HG03342 (cell line): ENCODE data around the gene MAEA.

Experiments used
- ATAC-seq: cut with Tn5 transposase; IDR thresholded peaks from one replicate; pipeline ENCODE4 v1.9.1; 2021; ENCODE audit warnings: mild to moderate bottlenecking, moderate library complexity; ENCODE audit not compliant: unreplicated experiment

MAEA gene

GRCh38 chr4:1376841-1377605 lies 87.3 kb downstream of the MAEA start:
- ATAC-seq: no peak

DNA sequence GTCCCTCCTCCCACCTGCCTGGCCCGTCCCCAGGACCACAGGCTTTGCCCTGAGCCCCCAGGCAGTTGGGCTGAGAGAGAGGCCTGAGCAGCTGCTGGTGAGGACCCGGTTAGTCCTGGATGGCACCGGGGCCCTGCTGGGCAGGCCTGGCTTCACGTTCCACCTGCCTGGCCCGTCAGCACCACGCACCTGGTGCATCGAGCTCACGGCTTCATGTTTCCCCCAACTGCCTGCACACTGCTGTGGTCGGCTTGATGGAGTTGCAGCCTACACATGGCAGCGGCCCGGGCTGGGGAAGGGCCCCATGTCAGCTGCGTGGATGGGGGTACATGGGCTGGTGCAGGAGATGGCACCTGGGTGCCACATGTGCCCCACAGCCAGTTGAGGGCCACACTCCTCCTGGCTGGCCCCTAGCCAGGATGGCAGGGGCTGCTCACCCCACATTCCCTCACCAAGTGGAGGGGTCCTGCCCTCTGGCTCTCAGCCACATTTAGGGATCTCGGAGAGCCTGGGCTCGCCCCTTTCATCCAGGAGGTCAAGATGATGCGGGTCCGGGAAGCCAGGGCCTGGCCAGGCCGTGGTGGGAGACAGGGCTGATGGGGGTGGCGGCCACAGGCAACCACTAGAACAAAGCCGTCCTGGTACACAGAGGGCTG lies 88.0 kb downstream of the MAEA start:
- no peak for ATAC-seq

- ATAC-seq: no peak
Observed at GRCh38 chr4:1378559-1379231, 89.0 kb downstream of the MAEA start.

DNA sequence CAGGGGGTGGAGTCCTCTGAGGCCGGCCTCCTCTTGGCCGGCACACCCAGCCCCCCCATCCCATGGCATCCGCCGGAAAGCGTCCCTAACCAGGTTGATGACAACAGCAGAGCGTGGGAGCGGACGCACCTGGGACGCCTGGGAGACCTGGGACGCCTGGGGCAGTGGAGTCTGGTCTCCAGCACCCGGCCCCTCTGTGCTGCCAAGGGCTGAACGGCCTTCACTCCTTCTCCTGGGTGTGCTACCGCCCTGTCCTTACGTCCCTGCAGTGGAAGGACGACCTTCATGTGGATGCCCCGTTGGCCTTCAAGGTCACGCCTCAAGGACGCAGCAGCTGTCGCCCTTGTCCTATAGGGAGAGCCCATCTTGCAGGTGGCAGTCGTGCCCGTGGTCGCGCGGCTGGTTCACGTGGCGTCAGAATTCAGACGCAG lies 89.7 kb downstream of the MAEA start:
- no peak for ATAC-seq

DNA sequence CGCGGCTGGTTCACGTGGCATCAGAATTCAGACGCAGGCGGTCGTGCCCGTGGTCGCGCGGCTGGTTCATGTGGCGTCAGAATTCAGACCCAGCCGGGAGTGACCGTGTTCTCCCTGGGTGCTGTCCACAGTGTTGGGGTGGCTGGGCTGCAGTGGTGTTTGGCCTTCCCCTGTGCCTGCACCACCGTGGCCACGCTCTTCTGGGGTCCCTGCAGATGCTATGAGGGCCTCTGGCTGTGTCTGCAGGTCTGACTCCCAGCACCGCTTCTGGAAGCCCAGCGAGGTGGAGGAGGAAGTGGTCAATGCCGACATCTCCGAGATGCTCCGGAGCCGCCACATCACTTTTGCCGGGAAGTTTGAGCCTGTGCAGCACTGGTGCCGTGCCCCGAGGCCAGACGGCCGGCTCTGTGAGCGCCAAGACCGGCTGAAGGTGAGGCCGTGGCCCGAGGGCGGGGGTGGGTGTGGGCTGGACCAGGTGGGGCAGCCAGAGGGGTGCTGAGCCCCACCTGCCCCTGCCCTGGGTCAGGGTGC lies 90.2 kb downstream of the MAEA start:
- ATAC-seq: no peak

DNA sequence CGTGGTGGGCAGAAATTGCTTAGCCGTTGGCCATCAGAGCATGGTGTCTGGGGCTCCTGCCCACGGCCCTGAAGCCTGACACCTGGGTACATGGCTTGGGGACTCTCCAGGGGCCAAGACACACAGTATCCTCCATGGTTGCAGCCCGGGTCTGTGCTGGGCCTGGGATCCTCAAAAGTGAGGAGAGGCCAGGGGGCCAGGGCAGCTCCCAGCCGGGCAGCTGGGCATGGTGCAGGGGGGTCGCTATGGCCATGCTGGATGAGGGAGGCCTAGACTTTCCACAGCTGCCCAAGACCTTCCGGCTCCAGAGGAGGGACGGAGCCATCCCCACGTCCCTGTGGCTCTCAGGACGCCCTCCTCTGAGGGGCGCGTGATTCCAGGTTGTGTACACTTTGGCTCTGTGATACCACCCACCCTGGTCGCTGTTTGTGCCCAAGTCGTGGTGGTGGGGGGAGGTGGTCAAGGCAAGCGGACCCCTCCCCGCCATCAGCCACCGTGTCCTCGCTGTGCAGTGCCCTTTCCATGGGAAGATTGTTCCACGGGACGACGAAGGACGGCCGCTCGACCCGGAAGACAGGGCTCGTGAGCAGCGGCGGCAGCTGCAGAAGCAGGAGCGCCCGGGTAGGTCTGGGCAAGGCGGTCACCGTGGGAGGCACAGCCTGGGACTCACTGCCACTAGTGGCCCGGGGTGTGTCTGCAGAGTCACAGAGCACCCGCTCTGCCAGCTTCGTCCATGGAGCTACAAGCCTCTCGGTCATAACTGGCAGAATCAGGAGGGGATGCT lies 90.9 kb downstream of the MAEA start:
- ATAC-seq: no peak

- ATAC-seq: no peak
Observed at GRCh38 chr4:1381181-1381621, 91.5 kb downstream of the MAEA start.

DNA sequence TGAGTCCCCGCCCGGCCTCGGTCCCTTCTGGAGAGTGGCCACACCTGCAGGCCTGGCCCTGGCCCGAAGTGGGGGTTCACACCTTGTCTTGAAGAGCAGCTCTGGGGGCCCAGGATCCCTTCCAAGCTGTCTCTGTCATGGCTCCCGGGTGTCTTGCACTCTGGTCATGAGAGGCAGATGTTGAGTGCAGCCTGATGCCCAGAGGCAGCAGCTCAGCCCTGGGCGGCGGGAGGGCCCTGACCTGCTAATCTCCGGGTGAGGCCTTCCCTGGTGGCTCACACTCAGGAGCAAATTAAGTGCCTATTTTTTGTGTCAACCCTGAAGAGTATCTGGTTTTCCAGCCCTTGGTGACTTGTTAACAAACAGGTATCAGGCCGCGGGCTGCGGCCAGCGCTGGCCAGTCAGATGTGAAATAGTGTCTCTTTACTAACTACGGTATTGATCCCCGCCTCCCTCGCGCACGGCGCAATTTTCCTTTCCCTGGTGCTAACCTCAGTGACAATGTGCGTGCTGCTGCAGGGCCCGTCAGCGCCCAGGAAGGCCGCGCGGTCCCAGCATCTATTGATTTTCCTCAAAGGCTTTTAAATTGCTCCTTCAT lies 92.4 kb downstream of the MAEA start:
- ATAC-seq: no peak

DNA sequence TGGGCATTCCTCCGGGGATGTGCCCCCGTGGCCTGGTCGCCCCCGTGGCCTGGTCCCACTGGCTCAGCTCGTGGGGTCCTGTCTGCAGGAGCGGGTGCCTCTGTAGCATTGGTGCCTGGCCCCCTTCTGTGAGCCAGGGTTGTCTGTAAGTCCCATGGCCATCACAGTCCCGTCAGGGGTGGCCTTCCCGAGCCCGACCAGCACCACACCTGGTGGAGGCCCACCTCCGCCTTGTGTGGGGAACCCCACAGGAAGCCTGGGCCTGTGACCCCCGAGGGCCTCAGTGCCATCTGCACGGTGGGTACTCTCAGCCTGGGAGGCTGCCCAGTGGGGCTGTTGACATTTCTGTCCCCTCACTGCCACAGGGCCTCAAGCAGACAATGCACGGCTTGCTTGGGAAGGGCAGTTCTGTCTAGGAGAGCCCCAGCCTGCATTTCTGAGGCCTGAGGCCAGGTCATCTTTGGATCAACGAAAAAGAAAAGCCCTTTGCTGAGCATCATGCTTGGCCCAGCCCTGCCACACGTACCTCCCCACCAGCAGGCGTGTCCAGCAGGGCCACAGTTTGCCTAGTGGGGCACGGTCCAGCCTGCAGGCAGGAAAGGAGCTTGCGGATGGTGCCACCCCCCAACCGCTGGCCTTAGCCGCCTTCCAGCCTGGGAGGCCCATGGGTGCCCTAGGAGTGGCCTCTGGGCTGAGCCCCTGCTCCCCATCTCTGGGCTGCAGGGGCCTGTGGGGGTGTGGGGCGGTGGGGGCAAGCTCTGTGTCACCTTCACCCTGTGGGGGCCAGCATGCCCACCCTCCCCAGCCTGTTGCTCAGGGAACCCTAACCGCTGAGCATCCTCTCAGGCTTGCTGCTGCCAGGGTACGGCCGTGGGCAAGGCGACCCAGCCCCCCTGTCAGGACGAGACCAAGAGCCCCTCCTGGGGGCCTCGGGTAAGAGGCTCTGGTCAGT lies 93.4 kb downstream of the MAEA start:
- no peak for ATAC-seq

- no peak for ATAC-seq
Observed at GRCh38 chr4:1383728-1384591, 94.3 kb downstream of the MAEA start.

GRCh38 chr4:1384675-1385372 lies 95.1 kb downstream of the MAEA start:
- no peak for ATAC-seq

- no peak for ATAC-seq
Observed at GRCh38 chr4:1385373-1386340, 96.0 kb downstream of the MAEA start.
